HG03097 (cell line): Measurements from ENCODE around the gene TSPOAP1.

Source experiments
- ATAC-seq: cut with Tn5 transposase; IDR thresholded peaks from one replicate; pipeline ENCODE4 v1.9.1; 2021; ENCODE audit not compliant: unreplicated experiment, low FRiP score

TSPOAP1 gene

GRCh38 chr17:58330997-58331814 lies 2.6 kb upstream of the TSPOAP1 start:
- no peak for ATAC-seq

DNA sequence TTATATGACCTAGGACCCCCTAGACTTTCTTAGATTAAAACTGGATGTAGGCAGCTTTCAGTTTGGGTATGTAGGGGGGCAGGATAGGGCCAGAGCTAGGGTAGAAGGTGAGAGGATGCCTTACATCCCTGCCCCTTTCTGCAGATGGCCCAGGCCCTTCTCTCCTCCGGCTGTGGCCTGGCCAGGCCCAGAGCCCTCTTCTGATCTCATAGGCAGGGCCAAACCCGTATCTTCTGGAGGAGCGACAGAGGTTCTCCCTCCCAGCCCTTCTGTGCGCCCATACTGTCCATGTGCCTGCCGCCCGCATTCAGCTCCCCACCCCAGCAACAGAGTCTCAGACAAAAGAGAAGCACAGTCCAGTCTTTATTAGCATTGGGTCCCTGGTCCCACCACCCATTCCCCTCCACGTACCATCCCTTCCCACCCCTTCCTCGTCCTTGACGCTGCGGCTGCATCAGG lies 2.0 kb upstream of the TSPOAP1 start:
- ATAC-seq, result no peak

DNA sequence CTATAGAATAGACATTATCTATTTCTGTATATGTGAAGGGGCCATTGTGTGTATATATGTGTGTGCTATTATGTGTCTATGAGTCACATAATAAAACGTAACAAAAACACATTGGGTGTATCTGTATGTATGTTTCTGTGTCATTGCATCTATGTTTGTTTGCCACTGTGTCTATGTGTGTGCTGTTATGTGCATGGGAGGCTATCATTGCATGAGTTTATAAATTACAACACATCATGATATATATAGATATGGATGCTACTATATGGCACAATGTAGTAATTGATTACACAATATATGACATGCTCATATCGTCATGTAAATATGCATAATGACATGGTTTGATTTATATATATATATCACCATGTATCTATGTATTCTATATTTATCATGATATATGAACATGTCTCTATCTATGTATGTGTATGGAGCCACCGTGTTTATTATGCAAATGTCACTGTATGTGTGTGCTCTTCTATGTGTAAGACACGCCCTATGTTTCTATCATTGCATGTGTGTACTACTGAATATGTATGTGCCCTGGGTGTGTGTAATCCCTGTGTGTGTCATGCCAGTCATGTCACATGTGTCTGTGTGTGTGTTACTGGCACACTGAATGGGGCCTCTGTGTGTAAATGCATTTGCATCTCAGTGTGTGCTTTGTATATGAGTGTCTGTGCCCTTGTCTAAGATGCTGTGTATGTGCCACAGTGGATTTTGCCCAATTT lies 1.4 kb upstream of the TSPOAP1 start:
- peak; percentile 2 for ATAC-seq

DNA sequence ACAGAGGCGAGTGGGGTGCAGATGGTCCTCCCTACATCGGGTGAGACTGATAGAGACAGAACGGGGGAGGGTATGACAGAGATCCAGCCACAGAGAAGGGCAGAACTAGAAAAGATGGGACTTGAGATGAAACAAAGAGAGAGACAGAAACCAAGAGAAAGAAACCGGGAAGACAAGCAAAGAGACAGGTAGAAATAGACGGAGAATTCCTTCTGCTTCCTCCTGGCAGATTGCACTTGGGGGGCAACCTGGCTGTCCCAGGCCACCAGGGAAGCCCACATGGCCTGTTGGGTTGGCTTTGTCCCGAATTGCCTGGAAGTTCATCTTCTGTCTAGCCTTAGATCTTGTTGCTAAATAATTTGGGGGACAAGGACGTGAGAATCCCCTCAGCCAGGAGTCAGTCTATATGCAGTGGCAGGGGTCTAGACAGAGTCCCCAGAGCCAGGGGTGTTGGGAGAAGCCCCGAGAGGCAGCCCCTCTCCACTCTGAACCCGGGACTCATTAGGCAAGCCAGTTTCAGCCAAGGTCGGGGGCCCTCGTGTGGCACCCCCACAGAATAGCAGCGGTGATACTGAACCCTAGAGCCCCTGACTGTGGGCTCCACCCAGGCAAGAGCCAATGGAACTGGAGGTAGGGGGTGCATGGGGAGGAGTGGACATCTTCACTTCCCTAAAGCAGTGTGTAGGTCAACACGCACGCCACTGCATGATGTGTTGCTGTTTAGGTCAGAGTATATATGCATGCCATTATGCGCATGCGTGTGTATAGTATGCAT lies 627 bp upstream of the TSPOAP1 start:
- peak; percentile 42 for ATAC-seq

GRCh38 chr17:58327363-58328194 lies 1.0 kb downstream of the TSPOAP1 start:
- ATAC-seq, result no peak

DNA sequence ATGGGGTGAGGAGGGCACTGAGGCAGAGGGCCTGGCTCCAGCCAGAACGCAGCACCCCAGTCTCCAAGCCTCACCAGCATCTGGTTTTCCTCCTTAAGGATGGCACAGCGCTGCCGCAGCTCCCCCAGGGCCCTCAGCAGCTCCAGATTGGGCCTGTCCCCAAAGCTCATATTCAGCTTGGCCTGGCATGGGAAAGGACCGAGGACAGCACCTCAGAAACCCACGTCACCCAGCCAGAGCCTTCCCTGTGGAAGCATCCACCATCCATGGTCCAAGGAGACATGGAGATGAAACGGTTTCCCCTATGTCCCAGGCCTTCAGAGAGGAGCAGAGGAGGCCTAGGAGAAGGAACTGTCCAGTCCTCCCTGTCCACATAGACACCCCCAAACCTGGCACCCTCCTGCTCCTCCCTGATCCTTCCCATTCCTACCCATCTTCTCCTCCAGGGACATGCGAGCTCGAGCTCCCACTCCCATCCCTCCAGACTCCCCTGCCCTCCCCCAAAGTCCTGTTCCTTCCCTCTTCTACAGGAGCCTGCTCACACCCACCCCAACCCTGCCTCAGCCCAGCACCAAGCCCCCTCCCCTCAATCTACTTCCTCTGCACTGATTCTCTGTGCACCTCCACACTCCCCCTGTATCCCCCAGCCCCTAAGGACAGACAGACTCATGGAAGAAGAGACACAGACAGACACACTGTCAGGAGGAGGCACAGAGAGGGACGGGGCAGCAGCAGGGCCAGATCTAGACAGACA lies 1.8 kb downstream of the TSPOAP1 start:
- ATAC-seq, result no peak

DNA sequence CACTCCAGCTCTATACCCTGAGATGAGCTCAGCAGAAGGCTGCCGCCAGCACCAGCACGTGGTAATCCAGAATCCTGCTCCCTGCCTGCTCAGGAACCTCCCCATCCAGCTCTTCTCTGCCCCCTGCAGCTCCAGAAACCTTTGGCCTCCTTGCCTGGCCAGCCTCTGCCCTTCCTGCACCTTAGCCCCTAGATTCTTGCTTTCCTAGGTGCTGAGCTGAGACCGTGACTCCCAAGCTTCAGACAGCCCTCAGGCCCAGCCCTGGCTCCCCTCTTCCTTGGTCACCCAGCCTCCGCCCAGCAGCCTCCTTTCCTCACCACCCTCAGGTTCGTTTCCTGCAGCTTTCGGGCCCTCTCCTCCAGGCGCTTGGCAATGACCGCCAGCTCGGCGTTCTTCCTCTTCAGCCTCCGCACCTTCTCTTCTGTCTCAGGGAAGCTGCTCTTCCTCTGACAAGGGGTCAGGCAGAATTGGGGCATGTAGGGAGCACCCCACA lies 2.6 kb downstream of the TSPOAP1 start:
- ATAC-seq, result no peak

GRCh38 chr17:58325289-58325726 lies 3.3 kb downstream of the TSPOAP1 start:
- ATAC-seq, result no peak

GRCh38 chr17:58324409-58325288 lies 3.9 kb downstream of the TSPOAP1 start:
- no peak for ATAC-seq

DNA sequence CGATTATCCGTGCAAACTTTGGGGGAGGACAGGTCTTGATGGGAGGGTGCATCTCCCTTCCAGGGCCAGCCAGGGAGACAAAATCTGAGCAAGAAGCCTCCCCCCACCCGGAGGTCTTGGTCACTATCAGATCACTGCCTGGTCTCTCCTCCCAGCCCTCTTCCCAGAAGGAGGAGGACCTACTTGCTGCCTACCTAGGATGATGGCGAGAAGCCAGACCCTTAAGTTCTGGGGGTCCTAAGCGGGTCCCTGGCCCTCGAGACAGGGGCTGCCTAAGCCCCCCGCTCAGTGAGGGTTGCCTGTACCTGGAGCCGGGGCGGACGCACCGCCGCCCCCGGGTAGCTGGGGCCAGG lies 4.6 kb downstream of the TSPOAP1 start:
- ATAC-seq, result no peak

DNA sequence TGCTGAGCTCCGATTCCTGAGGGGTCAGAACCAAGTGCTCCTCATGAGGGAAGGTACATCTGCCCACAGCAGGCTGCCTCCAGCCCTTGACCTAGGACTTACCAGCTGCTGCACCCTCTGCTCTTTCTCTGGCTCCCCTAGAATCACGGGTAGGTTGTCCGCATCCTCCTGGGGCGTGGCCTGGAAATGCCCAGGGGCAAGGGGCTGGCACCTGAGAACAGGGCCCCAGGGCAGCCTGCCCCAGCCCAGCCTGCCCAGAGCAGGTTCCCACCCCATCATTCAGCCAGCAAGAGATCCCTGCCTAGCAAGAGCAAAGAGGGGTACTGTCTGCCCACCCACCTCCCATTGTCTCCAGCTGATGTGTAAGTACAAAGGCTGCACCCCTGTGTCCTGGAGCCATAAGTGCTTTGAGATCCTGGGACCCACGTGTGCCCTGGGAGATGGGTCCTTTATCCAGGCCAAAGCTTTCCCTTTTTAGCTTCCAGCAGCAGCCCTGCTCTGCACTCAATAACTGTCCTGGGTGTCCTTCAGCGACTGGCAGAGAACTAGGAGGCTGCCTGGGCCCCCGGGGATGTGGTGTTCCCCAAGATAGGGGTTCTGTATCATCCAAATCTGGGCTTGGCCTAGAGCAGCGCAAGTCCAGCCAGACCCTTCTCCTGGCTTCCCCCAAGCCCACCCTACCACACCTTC lies 5.1 kb downstream of the TSPOAP1 start:
- no peak for ATAC-seq

DNA sequence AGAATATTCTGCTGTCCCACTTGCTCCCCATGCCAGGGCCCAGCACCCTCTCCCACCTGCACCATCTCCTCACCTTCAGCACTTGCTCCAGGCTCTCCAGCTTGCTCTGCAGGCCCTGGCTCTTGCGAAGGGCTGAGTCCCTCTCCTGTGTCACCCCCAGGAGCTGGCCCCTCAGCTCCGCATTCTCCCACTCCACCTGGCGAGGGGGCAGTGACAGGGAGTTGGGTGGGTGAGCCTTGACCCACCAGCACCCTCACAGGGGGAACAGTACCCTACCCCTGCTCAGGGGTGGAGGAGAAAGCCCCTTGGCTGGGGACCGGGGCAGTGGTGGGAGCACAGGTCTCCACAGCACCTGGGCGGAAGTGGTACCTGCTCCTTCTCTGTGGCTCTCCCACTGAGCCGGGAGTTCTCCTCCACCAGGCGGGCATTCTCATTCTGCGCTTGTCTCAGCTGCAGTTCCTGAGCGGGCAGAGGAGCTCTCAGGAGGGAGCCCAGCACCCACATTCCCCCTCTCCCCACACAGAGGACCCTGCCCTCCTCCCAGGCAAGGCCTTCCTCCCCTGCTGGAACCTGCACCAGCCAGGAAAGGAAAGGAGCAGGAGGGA lies 5.9 kb downstream of the TSPOAP1 start:
- no peak for ATAC-seq

DNA sequence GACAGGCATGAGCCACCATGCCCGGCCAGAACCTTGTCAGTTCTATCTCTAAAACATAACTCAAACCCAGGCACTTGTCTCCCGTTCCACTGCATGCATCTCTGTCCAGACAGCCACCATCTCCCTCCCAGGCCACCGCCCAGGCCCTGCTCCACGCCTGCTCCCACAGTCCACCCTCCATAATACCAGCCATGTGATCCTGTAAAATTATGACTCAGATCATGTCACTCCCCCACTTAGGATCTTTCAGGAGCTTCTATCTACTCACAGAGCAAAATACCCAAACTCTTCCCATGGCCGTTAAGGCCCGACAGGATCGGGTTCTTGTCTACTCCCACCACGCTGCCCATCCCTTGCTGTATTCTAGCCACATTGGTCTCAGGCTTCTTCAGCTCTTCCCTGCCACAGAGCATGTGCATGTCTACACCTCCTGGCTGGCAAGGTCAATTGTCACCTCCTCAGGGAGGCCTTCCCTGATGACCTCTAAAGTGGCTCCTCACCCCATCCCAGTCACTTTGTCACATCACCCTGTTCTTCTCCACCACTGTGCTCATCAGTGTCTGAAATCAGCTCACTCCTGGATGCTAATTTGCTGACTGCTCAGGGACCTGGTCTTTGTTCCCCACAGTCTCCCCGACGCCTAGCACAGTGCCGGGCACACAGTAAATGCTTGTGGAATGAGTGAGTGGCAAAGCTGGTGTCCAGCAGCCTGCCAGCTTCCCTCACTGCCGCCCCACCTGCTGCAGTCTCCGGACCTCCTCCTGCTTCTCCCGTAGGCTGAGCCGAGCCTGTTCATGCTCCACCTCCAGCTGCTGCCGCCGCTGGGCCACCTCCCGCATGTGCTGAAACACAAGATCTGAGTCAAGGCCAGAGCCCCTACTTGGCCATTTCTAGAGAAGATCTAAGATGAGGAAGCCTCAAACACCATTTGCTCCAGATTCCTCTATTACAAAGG lies 6.7 kb downstream of the TSPOAP1 start:
- ATAC-seq, result no peak

DNA sequence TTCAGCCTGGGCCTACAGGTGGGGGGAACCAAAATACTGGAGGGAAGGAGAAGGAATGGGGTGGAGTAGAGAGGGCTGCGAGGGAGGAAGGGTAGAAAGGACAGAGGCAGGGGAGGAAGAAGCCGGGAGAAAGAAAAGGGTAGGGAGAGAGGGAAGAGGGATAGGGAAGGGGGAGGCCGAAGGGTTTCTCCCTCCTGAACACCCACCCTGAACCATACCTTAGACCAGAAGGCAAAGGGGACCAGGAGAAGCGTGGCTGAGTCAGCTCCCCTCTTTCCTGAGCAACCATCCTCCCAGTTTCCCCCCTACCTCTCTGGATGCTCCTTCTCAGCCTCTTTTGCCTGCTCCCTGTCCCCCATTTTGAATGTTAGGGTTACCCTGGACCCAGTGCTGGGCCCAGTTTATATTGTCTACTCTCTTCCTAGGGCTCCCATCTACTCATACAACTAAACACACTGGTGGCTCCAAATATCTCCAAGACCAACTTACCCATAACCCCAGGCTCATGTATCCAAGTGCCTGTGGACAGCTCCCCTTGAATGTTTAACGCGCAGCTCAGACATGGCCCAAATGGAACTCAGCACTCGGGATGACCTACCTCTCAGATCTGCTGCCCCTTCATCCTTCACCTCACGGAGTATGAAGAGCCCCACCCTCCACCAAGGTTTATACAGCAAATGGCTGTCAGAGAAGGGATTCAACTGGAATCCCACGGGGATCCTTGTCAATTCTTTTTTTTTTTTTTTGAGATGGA lies 7.8 kb downstream of the TSPOAP1 start:
- no peak for ATAC-seq

DNA sequence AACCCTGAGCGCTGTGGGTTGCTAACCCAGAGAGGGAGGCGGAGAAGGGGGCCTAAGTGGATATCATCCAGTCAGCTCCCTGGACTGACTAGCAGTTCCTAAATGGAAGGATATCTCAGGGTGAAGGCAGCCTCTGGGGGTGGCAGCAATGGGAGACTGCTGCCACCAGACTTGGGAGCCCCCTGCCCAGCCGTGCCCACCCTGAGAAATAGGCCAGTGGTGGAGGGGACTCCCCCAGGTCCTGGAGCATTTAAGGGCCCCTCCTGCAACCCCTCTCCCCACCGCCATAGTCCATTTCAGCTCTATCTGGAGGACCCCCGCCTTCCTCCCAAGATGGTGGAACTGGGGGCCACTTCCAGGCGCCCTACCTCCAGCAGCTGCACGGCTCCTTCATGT lies 8.4 kb downstream of the TSPOAP1 start:
- ATAC-seq, result no peak
